HepG2 (cell line): ENCODE results near the gene ABTB2. TPM values are rescaled to one million over a fixed set of nuclear protein-coding genes. Genes with fewer than 3 reads are reported as not detected.
A peak's percentile ranks its signal among the peaks of the same experiment; 100 is the strongest.

ENCODE experiments used
- CAMTA2 ChIP-seq: sonication (generic); formaldehyde crosslinking; IDR thresholded peaks from 2 replicates; pipeline ENCODE4 v1.4.0; 2020; ENCODE audit warnings: mild to moderate bottlenecking, missing genetic modification reagents, borderline replicate concordance
- CTCF ChIP-seq: sonication (generic); formaldehyde crosslinking; IDR thresholded peaks from 2 replicates; pipeline ENCODE4 v1.5.0; 2020; ENCODE audit warnings: mild to moderate bottlenecking, missing genetic modification reagents, moderate library complexity
- KLF12 ChIP-seq: sonication (generic); formaldehyde crosslinking; IDR thresholded peaks from 2 replicates; pipeline ENCODE4 v1.4.0; 2020; ENCODE audit warnings: missing genetic modification reagents, borderline replicate concordance
- KMT2A ChIP-seq: sonication (generic); formaldehyde crosslinking; IDR thresholded peaks from 2 replicates; pipeline ENCODE4 v1.4.0; 2020; ENCODE audit warnings: missing genetic modification reagents
- MAF1 ChIP-seq: sonication (generic); formaldehyde crosslinking; IDR thresholded peaks from 2 replicates; pipeline ENCODE4 v1.5.0; 2020; ENCODE audit warnings: missing genetic modification reagents, borderline replicate concordance
- MEIS2 ChIP-seq: sonication (generic); formaldehyde crosslinking; IDR thresholded peaks from 2 replicates; pipeline ENCODE4 v1.9.0; 2021; ENCODE audit warnings: mild to moderate bottlenecking, missing genetic modification reagents
- MTF2 ChIP-seq: sonication (generic); formaldehyde crosslinking; IDR thresholded peaks from 2 replicates; pipeline ENCODE4 v1.5.0; 2020; ENCODE audit warnings: missing genetic modification reagents, borderline replicate concordance
- ONECUT2 ChIP-seq: sonication (generic); formaldehyde crosslinking; IDR thresholded peaks from 2 replicates; pipeline ENCODE4 v1.4.0; 2020; ENCODE audit warnings: missing genetic modification reagents
- PBX3 ChIP-seq: sonication (generic); formaldehyde crosslinking; IDR thresholded peaks from 2 replicates; pipeline ENCODE4 v1.8.1; 2023; ENCODE audit warnings: missing genetic modification reagents, inconsistent platforms, borderline replicate concordance
- TFAP4 ChIP-seq: sonication (generic); IDR thresholded peaks from 2 replicates; pipeline ENCODE4 v1.6.1; 2016; ENCODE audit warnings: low read depth, borderline replicate concordance
- TFDP2 ChIP-seq: sonication (generic); formaldehyde crosslinking; IDR thresholded peaks from 2 replicates; pipeline ENCODE4 v1.4.0; 2020; ENCODE audit warnings: missing genetic modification reagents
- THYN1 ChIP-seq: sonication (generic); formaldehyde crosslinking; IDR thresholded peaks from 2 replicates; pipeline ENCODE4 v1.8.1; 2023; ENCODE audit warnings: low read depth, mild to moderate bottlenecking, moderate library complexity, missing genetic modification reagents, borderline replicate concordance
- ZBTB46 ChIP-seq: sonication (generic); formaldehyde crosslinking; IDR thresholded peaks from 2 replicates; pipeline ENCODE4 v1.4.0; 2020; ENCODE audit warnings: mild to moderate bottlenecking, missing genetic modification reagents, borderline replicate concordance
- ZNF362 ChIP-seq: sonication (generic); formaldehyde crosslinking; IDR thresholded peaks from 2 replicates; pipeline ENCODE4 v1.4.0; 2020; ENCODE audit warnings: missing genetic modification reagents, mild to moderate bottlenecking, borderline replicate concordance
- ZNF607 ChIP-seq: sonication (generic); formaldehyde crosslinking; IDR thresholded peaks from 2 replicates; pipeline ENCODE4 v1.5.1; 2020; ENCODE audit warnings: missing genetic modification reagents, mild to moderate bottlenecking, borderline replicate concordance
- ZNF75D ChIP-seq: sonication (generic); formaldehyde crosslinking; IDR thresholded peaks from 2 replicates; pipeline ENCODE4 v1.8.1; 2023; ENCODE audit warnings: missing genetic modification reagents, mild to moderate bottlenecking, borderline replicate concordance
- ZNF816 ChIP-seq: sonication (generic); formaldehyde crosslinking; IDR thresholded peaks from 2 replicates; pipeline ENCODE4 v1.8.0; 2022; ENCODE audit warnings: missing genetic modification reagents, mild to moderate bottlenecking, borderline replicate concordance
- ZSCAN25 ChIP-seq: sonication (generic); formaldehyde crosslinking; IDR thresholded peaks from 2 replicates; pipeline ENCODE4 v1.8.0; 2022; ENCODE audit warnings: mild to moderate bottlenecking, missing genetic modification reagents
- ZSCAN30 ChIP-seq: sonication (generic); formaldehyde crosslinking; IDR thresholded peaks from 2 replicates; pipeline ENCODE4 v1.5.0; 2020; ENCODE audit warnings: mild to moderate bottlenecking, missing genetic modification reagents
- polyA plus RNA-seq, 8 experiments: library from polyadenylated mRNA; depleted of rRNA in 3 of 8; stranded (reverse) in 7 of 8; unstranded in 1 of 8; fragments of >200 nt; fragmentation: Illumina TruSeq in 4 of 8; extraction: Trizol in 4 of 8; gene quantifications; 2 replicates each; pipeline versions ENCODE4 v1.2.1 to v1.2.3, GENCODE V29; 2011 to 2016; ENCODE audit warnings: low read depth in 4 of 8, missing spikeins in 1 of 8, mixed read lengths in 1 of 8; ENCODE audit not compliant: insufficient read depth in 1 of 8
- total RNA-seq, 5 experiments: library from RNA; depleted of rRNA; stranded (reverse); fragments of >200 nt; fragmentation: Illumina TruSeq; extraction: Trizol; gene quantifications; 2 replicates each; pipeline ENCODE4 v1.2.3, GENCODE V29; 2016; ENCODE audit warnings: low read depth in 1 of 5

Gene ABTB2
- total and polyA plus RNA-seq, 2 of the 13 experiments (the other 11 are each of a cell fraction or from before 2014, with no cell fraction given), result 5.1 to 15.4 TPM

GRCh38 chr11:34363363-34364084 is 5.7 kb upstream of the ABTB2 start (continued):
- TF ChIP-seq CTCF, result no peak
- no peak for TF ChIP-seq ZSCAN25 (CRISPR knock-in tag)
- no peak for TF ChIP-seq PBX3 (CRISPR knock-in tag)
- no peak for TF ChIP-seq MEIS2
- no peak for TF ChIP-seq ONECUT2
- TF ChIP-seq ZNF362 (CRISPR knock-in tag), result no peak
- no peak for TF ChIP-seq ZNF816 (CRISPR knock-in tag)
- TF ChIP-seq ZBTB46 (CRISPR knock-in tag), result no peak
- no peak for TF ChIP-seq THYN1
- TF ChIP-seq CAMTA2 (CRISPR knock-in tag), result no peak
- TF ChIP-seq ZNF75D (CRISPR knock-in tag), result no peak
- no peak for TF ChIP-seq TFDP2 (CRISPR knock-in tag)
- no peak for TF ChIP-seq ZNF607 (CRISPR knock-in tag)
- 0 out of 2 replicates have a peak, but pooled peaks have one; percentile 6 for TF ChIP-seq TFAP4
- TF ChIP-seq KMT2A (CRISPR knock-in tag), result no peak
- no peak for TF ChIP-seq MTF2 (CRISPR knock-in tag)
- TF ChIP-seq KLF12 (CRISPR knock-in tag), result no peak
- no peak for TF ChIP-seq ZSCAN30 (CRISPR knock-in tag)
- TF ChIP-seq MAF1, result no peak
